CD14-positive monocyte (primary cell): ENCODE measurements around the gene SLFN13. TPM values are rescaled to one million over a fixed set of nuclear protein-coding genes. Genes with fewer than 3 reads are reported as not detected.

Experiments used
- DNase-seq, 3 donors: peaks; one replicate each; pipeline ENCODE4 v3.0.0-alpha.2; 2011 to 2022
- H2AFZ ChIP-seq: 2 replicates; pipeline ENCODE4 v1.6.0; 2012; ENCODE audit warnings: mild to moderate bottlenecking, low read depth, low read length, inconsistent platforms; ENCODE audit not compliant: insufficient read depth, poor library complexity, severe bottlenecking
- H3K27ac ChIP-seq, 2 donors: 1 replicate in 1 of 2; 2 replicates in 1 of 2; pipeline ENCODE4 v1.5.1; 2012 to 2013; ENCODE audit warnings: low read length in 2 of 2, control low read depth in 1 of 2, inconsistent platforms in 1 of 2, low read depth in 1 of 2, mild to moderate bottlenecking in 1 of 2
- H3K27me3 ChIP-seq, 2 donors: one replicate each; pipeline versions ENCODE4 v1.6.0 to v1.6.1; 2011 to 2013; ENCODE audit warnings: low read length in 2 of 2; ENCODE audit not compliant: control insufficient read depth in 2 of 2, insufficient read depth in 2 of 2
- H3K36me3 ChIP-seq, 2 donors: replicated peaks in 1 of 2; 1 replicate in 1 of 2; 2 replicates in 1 of 2; pipeline versions ENCODE4 v1.5.1 to v1.6.1; 2012 to 2013; ENCODE audit warnings: low read length in 2 of 2, control low read depth in 1 of 2, inconsistent platforms in 1 of 2, mild to moderate bottlenecking in 1 of 2; ENCODE audit not compliant: insufficient read depth in 2 of 2, control insufficient read depth in 1 of 2
- H3K4me1 ChIP-seq, 2 donors: 1 replicate in 1 of 2; 2 replicates in 1 of 2; pipeline versions ENCODE4 v1.5.1 to v1.6.1; 2012 to 2013; ENCODE audit warnings: low read length in 2 of 2, control low read depth in 1 of 2, inconsistent platforms in 1 of 2, mild to moderate bottlenecking in 1 of 2, moderate library complexity in 1 of 2; ENCODE audit not compliant: insufficient read depth in 2 of 2, control insufficient read depth in 1 of 2
- H3K4me2 ChIP-seq: replicated peaks from 2 replicates; pipeline ENCODE3; 2012; ENCODE audit warnings: low read length, moderate library complexity, mild to moderate bottlenecking; ENCODE audit not compliant: poor library complexity, severe bottlenecking; ENCODE audit errors: extremely low read depth
- H3K4me3 ChIP-seq, 3 experiments: fragments of 200-600 bp in 1 of 3; sonication (generic) in 1 of 3; replicated peaks in 1 of 3; 1 replicate in 2 of 3; 2 replicates in 1 of 3; pipeline ENCODE4 v1.5.1; 2011 to 2013; ENCODE audit warnings: low read length in 3 of 3, mild to moderate bottlenecking in 3 of 3, control low read depth in 2 of 3, low read depth in 2 of 3, inconsistent platforms in 1 of 3, moderate library complexity in 1 of 3
- H3K79me2 ChIP-seq: 2 replicates; pipeline ENCODE4 v1.6.0; 2012; ENCODE audit warnings: mild to moderate bottlenecking, control low read depth, inconsistent platforms, low read length, moderate library complexity; ENCODE audit not compliant: insufficient read depth
- H3K9ac ChIP-seq: 2 replicates; pipeline ENCODE4 v1.6.0; 2017; ENCODE audit warnings: low read length, mild to moderate bottlenecking; ENCODE audit not compliant: insufficient read depth, poor library complexity, severe bottlenecking
- H3K9me3 ChIP-seq, 2 donors: replicated peaks in 1 of 2; 1 replicate in 1 of 2; 2 replicates in 1 of 2; pipeline versions ENCODE4 v1.5.1 to v1.6.1; 2012 to 2013; ENCODE audit warnings: low read length in 2 of 2, control low read depth in 1 of 2; ENCODE audit not compliant: control insufficient read depth in 1 of 2, insufficient read depth in 1 of 2
- H4K20me1 ChIP-seq: 2 replicates; pipeline ENCODE4 v1.6.0; 2012; ENCODE audit warnings: mild to moderate bottlenecking, low read length, control low read depth, moderate library complexity; ENCODE audit not compliant: insufficient read depth
- H3K27ac Mint-ChIP-seq, 7 donors: one replicate each; pipeline ENCODE4 v1.8.0; 2020; ENCODE audit warnings: mild to moderate bottlenecking in 7 of 7, mixed read lengths in 7 of 7, moderate library complexity in 6 of 7, inconsistent platforms in 2 of 7
- H3K27me3 Mint-ChIP-seq, 3 donors: one replicate each; pipeline ENCODE4 v1.8.0; 2021 to 2022; ENCODE audit warnings: low read depth in 3 of 3, mild to moderate bottlenecking in 3 of 3, mixed read lengths in 3 of 3, moderate library complexity in 3 of 3, inconsistent platforms in 1 of 3
- H3K36me3 Mint-ChIP-seq, 2 donors: one replicate each; pipeline ENCODE4 v1.8.0; 2020; ENCODE audit warnings: mixed read lengths in 2 of 2, inconsistent platforms in 1 of 2, mild to moderate bottlenecking in 1 of 2
- H3K4me1 Mint-ChIP-seq: one replicate; pipeline ENCODE4 v1.8.0; 2020; ENCODE audit warnings: mild to moderate bottlenecking, mixed read lengths
- H3K4me3 Mint-ChIP-seq, 2 donors: one replicate each; pipeline ENCODE4 v1.8.0; 2020; ENCODE audit warnings: mild to moderate bottlenecking in 2 of 2, mixed read lengths in 2 of 2, moderate library complexity in 1 of 2
- H3K9me3 Mint-ChIP-seq, 7 donors: one replicate each; pipeline ENCODE4 v1.8.0; 2020 to 2022; ENCODE audit warnings: mixed read lengths in 7 of 7, mild to moderate bottlenecking in 6 of 7, moderate library complexity in 6 of 7, inconsistent platforms in 2 of 7
- WGBS: methylation state at CpG from one replicate; pipeline ENCODE4 v1.1.5; 2013; ENCODE audit warnings: missing lambda C conversion rate; ENCODE audit not compliant: insufficient coverage; 5-methylcytosine and 5-hydroxymethylcytosine counted together
- intact Hi-C, 2 donors: fragments of 100-400 bp; cut with micrococcal nuclease; formaldehyde crosslinking; loops; one replicate each; pipeline versions ENCODE4 v1.15.0 to v1.15.1; 2023
- polyA plus RNA-seq, 3 donors: library from polyadenylated mRNA; depleted of rRNA in 1 of 3; unstranded in 2 of 3; stranded (reverse) in 1 of 3; fragments of 300-500 nt in 2 of 3; fragments of >200 nt in 1 of 3; fragmentation: Illumina TruSeq in 2 of 3; gene quantifications; 1 replicate in 2 of 3; 2 replicates in 1 of 3; pipeline ENCODE4 v1.2.3, GENCODE V29; 2012 to 2021
- TF ChIP-seq, protein P1 (sequence below): fragments of 200-600 bp; IDR thresholded peaks from one replicate; pipeline ENCODE4 v1.8.0; 2022; ENCODE audit warnings: antibody characterized with exemption, mild to moderate bottlenecking

The SLFN13 gene
- polyA plus RNA-seq, 3 donors = 1.8 to 3.0 (median 2.7) TPM

DNA sequence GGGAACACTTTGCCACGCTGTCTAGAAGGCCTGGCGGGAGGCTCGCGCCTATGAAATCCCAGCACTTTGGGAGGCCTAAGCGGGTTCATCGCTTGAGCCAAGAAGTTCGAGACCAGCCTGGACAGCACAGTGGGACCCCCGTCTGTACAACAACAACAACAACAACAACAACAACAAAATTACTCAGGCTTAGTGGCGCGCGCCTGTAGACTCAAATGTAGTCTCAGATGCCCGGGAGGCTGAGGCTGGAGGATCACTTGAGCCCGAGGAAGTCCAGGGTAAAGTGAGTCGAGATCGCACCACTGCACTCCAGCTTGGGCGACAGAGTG lies 297 bp upstream of the SLFN13 start:
- Histone ChIP-seq H3K27me3 (peaks cover 0 to 15% of the 10 kb centered on the region in 2 donors), H3K27ac (peak overlapping the region in 1 of 2 donors; percentile 65), H2AFZ (peak overlapping the region; percentile 92), H3K4me3 (peak overlapping the region; percentile 63 to 90 (median 72)), H3K36me3 (no peaks in the 10 kb centered on the region), H4K20me1 (no peaks in the 10 kb centered on the region), H3K4me2 (peak overlapping the region; percentile 99), H3K9ac (peak overlapping the region; percentile 67), H3K4me1 (peaks cover 22% of the 10 kb centered on the region in 2 donors), H3K9me3 (no peaks in the 10 kb centered on the region), H3K79me2 (no peaks in the 10 kb centered on the region)
- H3K4me3 Mint-ChIP-seq = peak overlapping the region; percentile 92 to 98
- intact Hi-C loops = loop anchor here (5.0 to 10.0 kb wide), 3 partner anchors 38 to 134 kb away; no protein-coding TSS in a partner anchor
- peak overlapping the region in 5 of 7 donors; percentile 7 to 67 (median 35) for H3K27ac Mint-ChIP-seq
- peaks cover 23% of the 10 kb centered on the region for H3K4me1 Mint-ChIP-seq
- TF ChIP-seq, protein P1, sequence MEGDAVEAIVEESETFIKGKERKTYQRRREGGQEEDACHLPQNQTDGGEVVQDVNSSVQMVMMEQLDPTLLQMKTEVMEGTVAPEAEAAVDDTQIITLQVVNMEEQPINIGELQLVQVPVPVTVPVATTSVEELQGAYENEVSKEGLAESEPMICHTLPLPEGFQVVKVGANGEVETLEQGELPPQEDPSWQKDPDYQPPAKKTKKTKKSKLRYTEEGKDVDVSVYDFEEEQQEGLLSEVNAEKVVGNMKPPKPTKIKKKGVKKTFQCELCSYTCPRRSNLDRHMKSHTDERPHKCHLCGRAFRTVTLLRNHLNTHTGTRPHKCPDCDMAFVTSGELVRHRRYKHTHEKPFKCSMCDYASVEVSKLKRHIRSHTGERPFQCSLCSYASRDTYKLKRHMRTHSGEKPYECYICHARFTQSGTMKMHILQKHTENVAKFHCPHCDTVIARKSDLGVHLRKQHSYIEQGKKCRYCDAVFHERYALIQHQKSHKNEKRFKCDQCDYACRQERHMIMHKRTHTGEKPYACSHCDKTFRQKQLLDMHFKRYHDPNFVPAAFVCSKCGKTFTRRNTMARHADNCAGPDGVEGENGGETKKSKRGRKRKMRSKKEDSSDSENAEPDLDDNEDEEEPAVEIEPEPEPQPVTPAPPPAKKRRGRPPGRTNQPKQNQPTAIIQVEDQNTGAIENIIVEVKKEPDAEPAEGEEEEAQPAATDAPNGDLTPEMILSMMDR = no peak
- DNase-seq = peak in 1 of 3 donors; percentile 3
- peaks cover 0 to 8% (median 0%) of the 10 kb centered on the region in 7 donors for H3K9me3 Mint-ChIP-seq
- WGBS = 5% methylated on average over 16 of the region's 16 CpGs
- H3K36me3 Mint-ChIP-seq = peaks cover 0 to 2% of the 10 kb centered on the region in 2 donors
- H3K27me3 Mint-ChIP-seq = peaks cover 16 to 39% (median 20%) of the 10 kb centered on the region in 3 donors

GRCh38 chr17:35447499-35447898 lies 1.1 kb downstream of the SLFN13 start:
- Histone ChIP-seq H3K4me2 (peak overlapping the region; percentile 99), H3K9ac (no peak overlapping the region), H3K4me3 (peak overlapping the region; percentile 63 to 90 (median 72)), H3K79me2 (no peaks in the 10 kb centered on the region), H4K20me1 (no peaks in the 10 kb centered on the region), H3K36me3 (no peaks in the 10 kb centered on the region), H2AFZ (peak overlapping the region; percentile 92), H3K27me3 (peaks cover 0 to 15% of the 10 kb centered on the region in 2 donors), H3K4me1 (peaks cover 22% of the 10 kb centered on the region in 2 donors), H3K27ac (no peak overlapping the region), H3K9me3 (no peaks in the 10 kb centered on the region)
- Mint-ChIP-seq H3K9me3 (peaks cover 0 to 8% (median 0%) of the 10 kb centered on the region in 7 donors), H3K36me3 (peaks cover 0 to 2% of the 10 kb centered on the region in 2 donors), H3K27me3 (peaks cover 14 to 33% (median 20%) of the 10 kb centered on the region in 3 donors), H3K4me3 (peak overlapping the region; percentile 92 to 98), H3K4me1 (peaks cover 23% of the 10 kb centered on the region), H3K27ac (peak overlapping the region in 2 of 7 donors; percentile 30 to 48)
- DNase-seq = no peak
- intact Hi-C loops = loop anchor here (5.0 to 10.0 kb wide), 3 partner anchors 40 to 133 kb away; no protein-coding TSS in a partner anchor
- TF ChIP-seq, protein P1 = no peak
- WGBS = no CpG with 5 or more reads among the region's 3 CpGs
